ENCODE measurements around the gene HRG.

Gene HRG

GRCh38 chr3:186639778-186640472, 25.9 kb upstream of the HRG start, which contains the start of gene FETUB:
FETUB (plus strand) TSS chr3:186640399; CDS start chr3:186640461, 62 bp downstream.
- DNase-seq: no peak

- no peak for DNase-seq
Observed at GRCh38 chr3:186640473-186640818, 25.4 kb upstream of the HRG start.

GRCh38 chr3:186640929-186641328, 24.9 kb upstream of the HRG start:
- no peak for DNase-seq

- DNase-seq: no peak
Observed at GRCh38 chr3:186642014-186642413, 23.8 kb upstream of the HRG start.

GRCh38 chr3:186643493-186643892, 22.3 kb upstream of the HRG start:
- DNase-seq: no peak

DNA sequence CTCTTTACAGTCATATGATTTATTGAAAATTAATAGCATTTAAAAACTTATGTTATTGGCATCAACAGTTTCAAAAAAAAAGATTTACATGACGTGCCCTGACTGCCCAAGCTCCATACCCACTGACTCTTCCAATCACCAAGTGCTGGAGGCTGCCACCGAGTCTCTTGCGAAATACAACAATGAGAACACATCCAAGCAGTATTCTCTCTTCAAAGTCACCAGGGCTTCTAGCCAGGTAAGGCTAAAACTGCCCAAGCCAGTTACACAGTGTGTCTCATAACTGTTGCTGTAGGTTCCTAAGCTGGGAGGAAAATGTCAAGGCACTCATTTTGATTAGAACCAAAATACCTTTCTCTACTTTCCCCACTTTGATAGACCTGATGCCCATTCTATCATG, 21.1 kb upstream of the HRG start:
- DNase-seq: no peak

DNA sequence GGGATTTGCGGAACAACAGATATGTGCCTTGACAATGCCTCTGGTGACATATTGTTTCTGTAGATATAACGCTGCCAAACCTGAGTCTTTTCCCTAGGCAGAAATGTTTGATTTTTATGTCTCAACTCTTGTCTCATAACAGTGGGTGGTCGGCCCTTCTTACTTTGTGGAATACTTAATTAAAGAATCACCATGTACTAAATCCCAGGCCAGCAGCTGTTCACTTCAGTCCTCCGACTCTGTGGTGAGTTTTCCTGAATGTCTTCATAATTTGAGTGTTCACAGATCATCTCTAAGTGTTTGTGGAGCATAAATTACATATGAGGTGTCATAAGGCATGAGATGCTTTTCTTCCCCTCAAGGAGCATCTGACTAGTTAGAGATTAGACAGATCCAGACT, 19.7 kb upstream of the HRG start:
- no peak for DNase-seq

DNA sequence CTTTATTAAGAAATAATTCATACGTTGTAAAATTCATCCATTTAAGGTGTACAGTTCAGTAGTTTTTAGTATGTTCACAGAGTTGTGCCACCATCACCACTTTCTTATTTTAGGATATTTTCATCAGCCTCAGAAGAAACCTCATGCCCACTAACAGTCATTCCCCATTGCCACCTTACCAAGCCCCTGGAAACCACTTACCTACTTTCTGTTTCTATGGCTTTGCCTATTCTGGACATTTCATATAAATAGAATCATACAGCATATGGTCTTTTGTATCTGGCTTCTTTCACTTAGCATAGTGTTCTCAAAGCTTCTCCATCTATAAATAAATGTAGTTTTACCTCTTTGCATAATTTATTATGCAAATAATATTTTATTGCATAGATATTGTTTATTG, 19.0 kb upstream of the HRG start:
- no peak for DNase-seq

DNA sequence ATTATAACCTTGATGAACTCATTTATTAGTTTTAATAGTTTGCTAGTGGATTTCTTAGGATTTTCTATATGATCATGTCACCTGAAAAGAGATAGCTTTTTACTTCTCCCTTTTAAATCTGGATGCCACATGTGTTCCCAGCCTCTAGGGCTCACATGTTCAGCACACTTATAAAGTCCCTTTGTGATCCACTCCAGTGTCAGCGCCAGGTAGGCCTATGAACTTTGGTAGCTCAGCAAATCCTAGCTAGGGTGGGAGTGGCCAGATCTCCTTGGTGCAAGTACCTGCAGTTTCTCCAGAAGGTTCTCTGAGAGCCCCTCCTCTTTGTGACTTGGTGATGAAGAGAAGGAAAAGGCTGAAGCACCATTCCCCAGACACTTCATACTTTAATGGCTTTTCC, 17.0 kb upstream of the HRG start:
- DNase-seq: no peak

- DNase-seq: no peak
Observed at GRCh38 chr3:186651678-186652215, 14.1 kb upstream of the HRG start.

- no peak for DNase-seq
Observed at GRCh38 chr3:186653080-186653707, 12.6 kb upstream of the HRG start.

- DNase-seq: no peak
Observed at GRCh38 chr3:186653984-186654383, 11.8 kb upstream of the HRG start.

DNA sequence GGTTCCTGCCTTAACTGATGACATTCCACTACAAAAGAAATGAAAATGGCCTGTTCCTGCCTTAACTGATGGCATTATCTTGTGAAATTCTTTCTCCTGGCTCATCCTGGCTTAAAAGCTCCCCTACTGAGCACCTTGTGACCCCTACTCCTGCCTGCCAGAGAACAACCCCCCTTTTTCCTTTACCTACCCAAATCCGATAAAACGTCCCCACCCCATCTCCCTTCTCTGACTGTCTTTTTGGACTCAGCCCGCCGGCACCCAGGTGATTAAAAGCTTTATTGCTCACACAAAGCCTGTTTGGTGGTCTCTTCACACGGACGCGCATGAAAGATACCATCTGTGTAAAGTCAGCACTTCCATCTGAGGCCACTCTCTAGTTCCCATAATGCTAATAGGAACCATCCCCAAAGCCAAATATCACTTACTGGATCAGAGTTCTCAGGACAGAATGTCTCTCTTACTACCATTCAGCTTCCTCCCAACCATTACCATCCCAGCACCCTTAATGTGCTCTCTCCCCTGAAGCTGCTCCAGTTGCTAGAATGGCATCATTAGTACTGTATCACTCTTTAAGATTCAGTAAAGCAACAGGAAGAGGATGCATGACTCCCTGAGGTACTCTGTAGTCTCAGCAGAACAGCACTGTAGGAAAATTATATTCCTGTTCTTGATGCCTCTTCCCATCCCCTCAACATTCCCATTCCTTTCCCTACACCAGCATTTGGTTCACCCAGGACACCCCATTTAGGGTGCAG, 2.3 kb upstream of the HRG start:
- no peak for DNase-seq

DNA sequence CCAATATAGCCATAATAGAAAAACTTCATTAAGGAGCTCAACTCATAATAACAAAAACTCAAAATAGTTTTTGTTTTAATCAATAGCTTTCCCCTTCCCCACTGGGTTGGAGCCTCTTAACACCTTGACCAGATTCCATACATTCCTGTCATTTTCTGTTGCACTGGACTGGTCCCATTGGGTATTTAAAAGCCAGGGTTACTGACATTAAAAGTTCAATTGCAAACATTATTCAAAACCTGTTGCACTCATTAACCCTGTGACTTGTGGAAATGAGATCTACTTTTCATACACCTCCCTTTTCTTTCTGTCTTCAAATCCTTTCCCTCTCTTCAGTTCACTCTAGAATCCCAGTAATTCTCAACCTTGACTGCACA, 1.7 kb upstream of the HRG start:
- DNase-seq: no peak

DNA sequence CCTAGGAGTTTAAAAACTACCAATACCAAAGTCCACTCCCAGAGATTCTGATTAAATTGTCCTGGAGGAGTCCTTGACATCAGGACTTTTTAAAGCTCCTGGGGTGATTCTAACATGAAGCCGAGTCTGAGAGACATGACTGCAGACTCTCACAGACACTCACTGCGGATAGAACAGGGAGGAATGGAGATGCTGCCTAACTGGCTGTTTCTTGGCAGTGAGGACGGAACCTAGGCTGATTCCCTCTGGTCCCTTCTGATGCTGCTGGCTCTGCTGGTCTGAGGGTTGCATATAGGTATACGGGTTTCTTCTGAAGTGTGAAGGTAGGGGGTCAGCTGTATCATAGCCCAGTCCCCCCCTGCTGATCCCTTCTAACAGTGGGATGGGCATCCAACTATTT, 1.3 kb upstream of the HRG start:
- no peak for DNase-seq

DNA sequence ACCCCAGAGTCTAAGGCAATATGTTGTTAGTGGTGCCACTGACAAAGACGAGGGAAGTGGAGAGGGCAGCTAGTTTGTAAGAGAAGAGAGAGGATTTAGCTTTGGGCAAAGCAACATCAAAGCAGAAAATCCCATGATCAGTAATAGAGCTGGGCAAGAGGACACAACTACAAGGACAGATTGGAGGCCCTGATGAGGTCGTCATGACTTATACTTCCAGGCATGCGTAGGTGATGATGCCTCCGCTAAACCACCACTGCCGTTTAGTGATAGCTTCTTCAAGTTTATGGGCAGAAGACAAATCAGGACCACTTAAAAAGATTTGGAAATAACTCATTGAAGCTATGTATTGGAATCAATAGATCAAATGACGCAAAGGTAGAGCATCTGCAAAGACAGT, 2.6 kb downstream of the HRG start:
- no peak for DNase-seq

DNA sequence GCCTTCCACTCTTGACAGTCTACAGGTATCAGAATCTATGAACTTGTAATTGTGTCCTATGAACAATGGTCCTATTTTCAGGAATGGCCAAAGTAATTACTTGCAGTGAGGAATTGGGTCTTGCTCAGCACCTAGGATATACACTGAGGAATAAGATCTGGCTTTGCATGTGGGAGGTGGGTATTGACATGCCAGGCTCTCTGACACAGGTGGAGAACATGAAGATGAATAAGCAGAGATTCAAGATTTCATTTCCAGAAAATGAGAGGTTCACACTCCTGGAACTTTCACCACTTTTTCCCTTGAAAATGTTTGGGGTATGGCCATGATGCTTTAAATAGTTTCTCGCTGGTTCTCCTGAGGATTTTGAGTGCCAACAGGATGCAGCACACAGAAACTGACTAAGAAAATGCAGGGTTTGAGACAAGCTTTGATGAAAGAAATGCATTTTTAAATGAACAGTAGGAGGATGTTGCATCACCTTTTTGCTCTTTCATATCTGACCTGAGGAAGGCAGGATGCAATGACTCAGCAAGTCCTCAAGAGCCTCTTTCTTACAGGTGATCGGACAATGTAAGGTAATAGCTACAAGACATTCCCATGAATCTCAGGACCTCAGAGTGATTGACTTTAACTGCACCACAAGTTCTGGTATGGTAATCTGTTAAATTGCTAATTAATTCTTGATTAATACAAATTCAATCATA, 3.7 kb downstream of the HRG start:
- DNase-seq: no peak

GRCh38 chr3:186670155-186670554, 4.3 kb downstream of the HRG start:
- no peak for DNase-seq

- no peak for DNase-seq
Observed at GRCh38 chr3:186671051-186671450, 5.2 kb downstream of the HRG start.

- DNase-seq: no peak
Observed at GRCh38 chr3:186678604-186679003, 12.8 kb downstream of the HRG start.

GRCh38 chr3:186679151-186679550, 13.3 kb downstream of the HRG start:
- DNase-seq: no peak

GRCh38 chr3:186680869-186681268, 15.1 kb downstream of the HRG start:
- DNase-seq: no peak

GRCh38 chr3:186682812-186683211, 17.0 kb downstream of the HRG start:
- no peak for DNase-seq

Measured in NCI-H1092 (cell line).